ENCODE results near the gene PSAT1.

Gene PSAT1

GRCh38 chr9:78354324-78354973, 57.5 kb downstream of the PSAT1 start:
- in situ Hi-C loops (cut with HindIII; ENCODE audit: low pct_ligation_motif_present, low pct_unique_long_range_greater_than_20kb, low sequenced_read_pairs): no loop called here
- no peak for DNase-seq

GRCh38 chr9:78354989-78355388, 58.1 kb downstream of the PSAT1 start:
- in situ Hi-C loops (cut with HindIII; ENCODE audit: low pct_ligation_motif_present, low pct_unique_long_range_greater_than_20kb, low sequenced_read_pairs): no loop called here

GRCh38 chr9:78356634-78357033, 59.7 kb downstream of the PSAT1 start:
- in situ Hi-C loops (cut with HindIII; ENCODE audit: low pct_ligation_motif_present, low pct_unique_long_range_greater_than_20kb, low sequenced_read_pairs): no loop called here
- DNase-seq: no peak

More at GRCh38 chr9:78354989-78355388, 58.1 kb downstream of the PSAT1 start:
- DNase-seq: no peak

DNA sequence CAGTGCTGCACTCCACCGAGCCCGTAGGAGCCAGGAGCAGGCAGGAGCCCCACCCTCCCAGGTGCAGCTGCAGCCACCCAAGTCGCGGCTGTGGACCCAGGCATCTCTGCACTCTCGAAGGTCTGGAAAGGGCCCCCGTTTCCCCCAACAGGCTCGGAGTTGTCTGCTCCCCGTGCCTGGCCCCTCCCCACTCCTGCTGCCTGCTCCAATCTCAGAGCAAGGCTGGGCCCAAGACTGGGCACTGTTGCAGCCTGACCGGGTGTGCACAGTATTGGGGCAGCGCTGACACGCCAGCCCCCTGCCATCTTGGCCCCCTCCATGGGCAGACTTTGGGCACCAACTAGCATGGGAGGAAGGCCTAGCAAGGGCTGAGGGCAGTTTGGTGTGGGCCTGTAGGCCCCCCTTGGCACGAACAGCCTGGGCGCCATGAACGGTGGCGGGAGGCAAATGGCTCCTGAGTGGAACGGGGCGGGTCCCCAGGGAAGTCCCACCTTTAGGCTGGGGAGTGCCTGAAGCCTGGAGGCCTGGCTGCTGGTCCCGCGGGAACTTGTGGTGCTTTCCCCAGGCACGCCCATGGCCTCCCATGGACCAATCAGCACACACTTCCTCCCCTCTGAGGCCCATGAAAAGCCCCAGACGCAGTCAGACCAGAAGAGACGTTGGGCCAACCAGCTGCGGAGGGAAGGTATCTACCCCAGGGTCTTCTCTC, 60.4 kb downstream of the PSAT1 start:
- DNase-seq: no peak
- in situ Hi-C loops (cut with HindIII; ENCODE audit: low pct_ligation_motif_present, low pct_unique_long_range_greater_than_20kb, low sequenced_read_pairs): no loop called here

GRCh38 chr9:78358329-78359051, 61.6 kb downstream of the PSAT1 start:
- in situ Hi-C loops (cut with HindIII; ENCODE audit: low pct_ligation_motif_present, low pct_unique_long_range_greater_than_20kb, low sequenced_read_pairs): no loop called here
- DNase-seq: no peak

- no peak for DNase-seq
- in situ Hi-C loops (cut with HindIII; ENCODE audit: low pct_ligation_motif_present, low pct_unique_long_range_greater_than_20kb, low sequenced_read_pairs): no loop called here
Observed at GRCh38 chr9:78363221-78363620, 66.3 kb downstream of the PSAT1 start.

DNA sequence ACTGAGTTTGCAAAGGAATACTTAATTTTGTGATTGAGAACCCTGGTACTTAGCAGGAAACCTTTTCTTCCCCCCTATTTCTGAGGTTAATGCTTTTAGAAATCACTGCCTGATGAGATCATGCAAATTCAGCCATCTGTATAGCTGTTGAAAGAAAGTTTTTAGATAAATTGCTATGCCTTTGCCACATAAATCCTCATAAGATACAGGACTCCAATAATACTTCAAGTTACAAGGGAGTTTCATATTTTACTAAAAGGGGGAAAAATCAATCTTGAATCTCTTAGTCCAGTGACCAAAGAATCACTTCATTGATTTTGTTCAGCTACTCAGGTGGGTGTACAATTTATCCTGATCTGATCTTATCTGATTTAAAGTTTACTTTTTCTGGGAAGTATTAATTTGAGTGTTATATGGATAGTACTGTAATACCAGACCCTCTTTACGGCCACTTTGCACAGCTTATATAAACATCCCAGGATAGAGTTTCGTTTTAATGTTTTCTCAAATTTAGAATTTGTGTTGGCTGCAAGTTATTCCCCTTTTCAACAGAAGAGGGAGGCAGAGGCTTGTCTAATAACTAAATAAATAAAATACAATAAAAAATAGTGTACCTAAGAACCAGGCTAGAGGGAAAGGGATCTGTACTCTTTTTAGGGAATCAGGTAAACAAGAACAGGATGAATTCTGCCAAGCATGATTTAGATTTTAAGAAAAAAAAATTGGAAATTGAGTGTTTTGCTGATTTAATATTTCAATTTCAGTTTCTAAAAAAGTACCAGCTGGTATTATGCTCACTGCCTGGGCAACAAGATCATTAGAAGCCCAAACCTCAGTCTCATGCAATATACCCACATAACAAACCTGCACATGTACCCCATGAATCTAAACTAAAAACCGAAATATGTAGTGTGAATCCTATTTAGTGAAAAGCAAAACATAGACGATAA, 69.1 kb downstream of the PSAT1 start:
- DNase-seq: peak; percentile 28
- in situ Hi-C loops (cut with HindIII; ENCODE audit: low pct_ligation_motif_present, low pct_unique_long_range_greater_than_20kb, low sequenced_read_pairs): no loop called here

DNA sequence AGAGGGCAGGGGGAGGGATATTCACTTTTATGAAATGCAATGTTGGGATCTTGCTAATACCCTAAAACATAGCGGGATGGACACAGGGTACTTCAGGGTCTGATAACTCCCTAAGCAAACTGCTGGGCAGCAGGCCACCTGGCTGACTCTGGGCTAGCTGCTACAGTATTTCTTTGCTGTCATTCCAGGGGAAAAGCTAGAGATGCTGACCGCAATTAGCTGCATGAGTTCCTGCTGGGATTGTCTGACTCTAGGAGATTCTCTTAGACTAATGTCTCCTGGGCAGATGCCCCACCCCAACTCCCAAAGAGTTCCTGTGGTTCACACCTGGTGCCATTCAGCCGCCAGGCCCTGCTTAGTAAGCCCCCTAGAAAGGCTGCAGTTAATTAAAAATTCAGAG, 69.9 kb downstream of the PSAT1 start:
- in situ Hi-C loops (cut with HindIII; ENCODE audit: low pct_ligation_motif_present, low pct_unique_long_range_greater_than_20kb, low sequenced_read_pairs): no loop called here
- DNase-seq: no peak

- in situ Hi-C loops (cut with HindIII; ENCODE audit: low pct_ligation_motif_present, low pct_unique_long_range_greater_than_20kb, low sequenced_read_pairs): no loop called here
Observed at GRCh38 chr9:78368236-78368635, 71.3 kb downstream of the PSAT1 start.

DNA sequence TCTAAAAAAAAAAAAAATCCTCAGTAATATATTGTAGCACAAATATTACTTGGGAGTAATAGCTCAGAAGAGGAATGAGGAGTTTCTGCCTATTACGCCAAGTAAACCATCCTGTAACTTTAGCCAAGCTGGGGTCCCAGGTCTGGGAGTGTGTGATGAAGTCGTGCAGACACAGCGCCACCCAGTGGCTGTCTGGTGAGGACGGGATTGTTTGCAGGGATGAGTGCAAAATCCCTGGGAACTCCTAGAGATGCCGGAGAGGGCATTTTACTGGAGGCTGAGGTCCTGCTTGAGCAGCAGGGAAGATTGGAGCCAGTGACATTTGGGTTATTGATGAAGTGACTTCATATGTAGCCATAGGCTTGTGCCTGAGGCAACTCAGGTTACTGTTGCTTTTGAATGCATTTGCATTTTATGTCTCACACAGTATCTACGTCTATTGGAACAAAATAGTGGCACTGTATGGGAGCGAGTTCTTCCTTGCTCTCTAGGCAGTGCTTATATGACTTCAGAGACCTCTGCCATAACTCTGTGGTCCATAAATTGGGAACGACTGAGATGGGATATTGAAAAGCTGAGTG, 72.8 kb downstream of the PSAT1 start:
- in situ Hi-C loops (cut with HindIII; ENCODE audit: low pct_ligation_motif_present, low pct_unique_long_range_greater_than_20kb, low sequenced_read_pairs): no loop called here
- peak; percentile 65 for DNase-seq

More at GRCh38 chr9:78368236-78368635, 71.3 kb downstream of the PSAT1 start:
- DNase-seq: no peak

GRCh38 chr9:78370991-78371390, 74.1 kb downstream of the PSAT1 start:
- in situ Hi-C loops (cut with HindIII; ENCODE audit: low pct_ligation_motif_present, low pct_unique_long_range_greater_than_20kb, low sequenced_read_pairs): no loop called here
- no peak for DNase-seq

DNA sequence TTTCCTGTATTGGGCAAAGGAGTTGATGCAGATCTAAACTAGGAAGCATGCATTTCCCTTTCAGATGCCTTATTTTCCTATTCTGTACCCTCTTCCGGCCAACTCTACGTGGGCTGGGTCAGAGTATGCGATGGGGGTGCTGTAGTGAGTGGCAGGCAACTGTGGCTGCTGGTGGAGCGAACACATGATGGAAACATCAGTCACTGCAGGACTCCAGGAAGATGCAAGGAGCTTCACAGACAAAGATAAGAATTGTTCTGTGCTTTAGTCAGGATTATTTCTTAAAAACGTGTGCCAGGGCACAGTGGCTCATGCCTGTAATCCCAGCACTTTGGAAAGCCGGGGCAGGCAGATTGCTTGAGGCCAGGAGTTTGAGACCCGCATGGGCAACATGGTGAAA, 75.1 kb downstream of the PSAT1 start:
- no peak for DNase-seq
- in situ Hi-C loops (cut with HindIII; ENCODE audit: low pct_ligation_motif_present, low pct_unique_long_range_greater_than_20kb, low sequenced_read_pairs): no loop called here

Data from ACHN (cell line).